Measurements from ENCODE around the gene BTN1A1.

- TF ChIP-seq TAF1 (IDR thresholded peaks at IDR 0.05; ENCODE audit: low read depth, low read length) (no peak), POLR2AphosphoS5 (IDR thresholded peaks at IDR 0.05; ENCODE audit: low read depth, low read length) (no peak; the same call in 1 of the 2 replicates)
Measured at GRCh38 chr6:26474439-26474881, 25.6 kb upstream of the BTN1A1 start.
